Ishikawa (cell line): Measurements from ENCODE around the gene PLXNA4.

Source experiments
- EP300 ChIP-seq: IDR thresholded peaks from 2 replicates; pipeline ENCODE4 v1.6.1; 2012; ENCODE audit warnings: borderline replicate concordance
- MAX ChIP-seq: IDR thresholded peaks from 2 replicates; pipeline ENCODE4 v1.6.1; 2012
- REST ChIP-seq: IDR thresholded peaks from 2 replicates; pipeline ENCODE4 v1.6.1; 2012; ENCODE audit warnings: low read depth, mild to moderate bottlenecking
- TAF1 ChIP-seq: IDR thresholded peaks from 2 replicates; pipeline ENCODE4 v1.6.1; 2012; ENCODE audit warnings: low read depth, mild to moderate bottlenecking
- YY1 ChIP-seq: IDR thresholded peaks from 2 replicates; pipeline ENCODE4 v1.6.1; 2012; ENCODE audit warnings: low read depth
- ZBTB7A ChIP-seq: IDR thresholded peaks from 2 replicates; pipeline ENCODE4 v1.6.1; 2012; ENCODE audit warnings: low read depth

DNA sequence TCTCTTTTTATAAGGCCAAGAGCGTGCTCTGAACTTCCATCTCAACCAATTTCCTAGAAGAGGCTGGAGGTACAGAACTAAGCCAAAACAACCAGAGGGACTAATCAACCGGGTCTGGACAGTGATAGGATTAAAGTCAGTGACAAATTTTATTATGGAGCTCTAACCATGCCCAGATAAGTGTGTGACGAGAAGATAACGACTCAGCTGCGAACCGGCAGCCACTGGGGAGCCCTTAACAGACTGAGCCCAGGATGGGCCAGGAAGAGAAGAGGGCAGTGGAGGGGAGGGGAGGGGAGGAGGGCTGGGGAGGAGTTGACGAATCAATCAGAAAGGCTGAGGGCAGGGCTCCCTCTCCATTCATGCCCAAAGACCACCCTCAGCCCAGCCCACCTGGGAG is 119.9 kb downstream of the PLXNA4 start:
- TF ChIP-seq TAF1 (no peak), YY1 (no peak), EP300 (no peak), REST (no peak), MAX (no peak), ZBTB7A (no peak)
